SK-N-SH (cell line): ENCODE measurements around the gene GHRL. TPM values are rescaled to one million over a fixed set of nuclear protein-coding genes. Genes with fewer than 3 reads are reported as not detected.

ENCODE experiments used
- CTCF ChIA-PET: fragments of 300-600, 350-600 bp; formaldehyde crosslinking; extraction: SDS; loops from one replicate; lab custom pipeline; 2021; lab: Yijun Ruan, JAX
- POLR2A ChIA-PET: fragments of 350-600 bp; sonication (Branson Sonifier 250); formaldehyde crosslinking; extraction: SDS; loops from one replicate; lab custom pipeline; 2020; ENCODE audit warnings: antibody characterized with exemption, inconsistent platforms; lab: Yijun Ruan, JAX
- DNase-seq: peaks from one replicate; pipeline ENCODE4 v3.0.0; 2012
- H2AFZ ChIP-seq: fragments of 200-600 bp; sonication (generic); 2 replicates; pipeline ENCODE4 v1.8.1; 2016; ENCODE audit warnings: antibody characterized with exemption, mild to moderate bottlenecking, low read depth
- H3F3A ChIP-seq: fragments of 200-600 bp; sonication (generic); replicated peaks from 2 replicates; pipeline ENCODE3; 2016; ENCODE audit warnings: antibody characterized with exemption, mild to moderate bottlenecking; ENCODE audit not compliant: insufficient read depth
- H3K27ac ChIP-seq, 2 experiments: fragments of 200-500 bp in 1 of 2; fragments of 200-600 bp in 1 of 2; sonication (Bioruptor generic) in 1 of 2; sonication (generic), shearing (Covaris generic) in 1 of 2; 2 replicates each; pipeline versions ENCODE4 v1.5.1 to v1.6.1; 2014 to 2016; ENCODE audit warnings: low read depth in 2 of 2, inconsistent platforms in 1 of 2, low read length in 1 of 2, mild to moderate bottlenecking in 1 of 2, mixed read lengths in 1 of 2
- H3K27me3 ChIP-seq: fragments of 200-600 bp; sonication (generic), shearing (Covaris generic); 2 replicates; pipeline ENCODE4 v1.6.1; 2016; ENCODE audit warnings: mixed run types; ENCODE audit not compliant: insufficient read depth
- H3K36me3 ChIP-seq, 2 experiments: fragments of 200-500 bp in 1 of 2; fragments of 200-600 bp in 1 of 2; sonication (Bioruptor generic) in 1 of 2; sonication (generic) in 1 of 2; replicated peaks in 1 of 2; 2 replicates each; pipeline versions ENCODE3 to v1.5.1; 2014 to 2016; ENCODE audit warnings: low read length in 1 of 2, mild to moderate bottlenecking in 1 of 2; ENCODE audit not compliant: insufficient read depth in 2 of 2, control insufficient read depth in 1 of 2
- H3K4me1 ChIP-seq, 2 experiments: fragments of 200-500 bp in 1 of 2; fragments of 200-600 bp in 1 of 2; sonication (Bioruptor generic) in 1 of 2; sonication (generic), shearing (Covaris generic) in 1 of 2; 2 replicates each; pipeline versions ENCODE4 v1.5.1 to v1.6.1; 2014 to 2016; ENCODE audit warnings: low read depth in 1 of 2, low read length in 1 of 2, mixed run types in 1 of 2; ENCODE audit not compliant: insufficient read depth in 2 of 2, control insufficient read depth in 1 of 2
- H3K4me2 ChIP-seq: fragments of 200-600 bp; sonication (generic), shearing (Covaris generic); 2 replicates; pipeline ENCODE4 v1.6.1; 2017; ENCODE audit warnings: mixed run types
- H3K4me3 ChIP-seq, 2 experiments: fragments of 200-500 bp in 1 of 2; fragments of 200-600 bp in 1 of 2; sonication (Bioruptor generic) in 1 of 2; sonication (generic), shearing (Covaris generic) in 1 of 2; 2 replicates each; pipeline versions ENCODE4 v1.5.1 to v1.8.1; 2014 to 2016; ENCODE audit warnings: low read depth in 2 of 2, inconsistent platforms in 1 of 2, low read length in 1 of 2, mild to moderate bottlenecking in 1 of 2, mixed read lengths in 1 of 2, moderate library complexity in 1 of 2
- H3K79me2 ChIP-seq: fragments of 200-600 bp; sonication (generic); 2 replicates; pipeline ENCODE4 v1.8.1; 2017; ENCODE audit warnings: mild to moderate bottlenecking; ENCODE audit not compliant: insufficient read depth
- H3K9ac ChIP-seq: fragments of 200-600 bp; sonication (generic); 2 replicates; pipeline ENCODE4 v1.6.1; 2017; ENCODE audit warnings: mixed run types
- H3K9me2 ChIP-seq: fragments of 200-600 bp; sonication (generic); 2 replicates; pipeline ENCODE4 v1.6.1; 2017; ENCODE audit warnings: mixed run types
- H3K9me3 ChIP-seq: fragments of 200-600 bp; sonication (generic); 2 replicates; pipeline ENCODE4 v1.6.1; 2017; ENCODE audit warnings: mixed run types, mild to moderate bottlenecking, moderate library complexity
- H4K20me1 ChIP-seq: fragments of 200-600 bp; sonication (generic); 2 replicates; pipeline ENCODE4 v1.6.1; 2017; ENCODE audit warnings: mild to moderate bottlenecking, mixed run types; ENCODE audit not compliant: insufficient read depth
- FOSL2 ChIP-seq: IDR thresholded peaks from 2 replicates; pipeline ENCODE4 v1.4.0; 2012; ENCODE audit warnings: low read depth, mild to moderate bottlenecking, moderate library complexity, borderline replicate concordance
- FOXJ3 ChIP-seq: sonication (generic); formaldehyde crosslinking; IDR thresholded peaks from 2 replicates; pipeline ENCODE4 v1.5.1; 2020; ENCODE audit warnings: mild to moderate bottlenecking, missing genetic modification reagents
- GATA2 ChIP-seq: sonication (generic); formaldehyde crosslinking; IDR thresholded peaks from 2 replicates; pipeline ENCODE4 v1.5.0; 2020; ENCODE audit warnings: mild to moderate bottlenecking, missing genetic modification reagents
- MXI1 ChIP-seq: IDR thresholded peaks from 2 replicates; pipeline ENCODE4 v1.6.1; 2012; ENCODE audit warnings: mild to moderate bottlenecking, low read depth, low read length, improper control_type of control experiment
- NFIC ChIP-seq: IDR thresholded peaks from 2 replicates; pipeline ENCODE4 v1.4.0; 2012; ENCODE audit warnings: borderline replicate concordance
- RXRA ChIP-seq: IDR thresholded peaks from 2 replicates; pipeline ENCODE4 v1.4.0; 2012; ENCODE audit warnings: low read depth, mild to moderate bottlenecking, borderline replicate concordance
- SMC3 ChIP-seq: IDR thresholded peaks from 2 replicates; pipeline ENCODE4 v1.6.1; 2012; ENCODE audit warnings: low read depth, low read length, improper control_type of control experiment
- TEAD4 ChIP-seq: IDR thresholded peaks from 2 replicates; pipeline ENCODE4 v1.4.0; 2012; ENCODE audit warnings: mild to moderate bottlenecking, borderline replicate concordance; ENCODE audit not compliant: insufficient read depth
- YY1 ChIP-seq: IDR thresholded peaks from 2 replicates; pipeline ENCODE4 v1.4.0; 2012; ENCODE audit warnings: low read depth, mild to moderate bottlenecking
- WGBS: methylation state at CpG from one replicate; pipeline ENCODE4 v1.1.6; 2017; ENCODE audit warnings: low lambda C conversion rate; 5-methylcytosine and 5-hydroxymethylcytosine counted together
- polyA plus RNA-seq, 3 experiments: library from polyadenylated mRNA; depleted of rRNA; stranded (reverse); fragments of >200 nt; gene quantifications; 2 replicates each; pipeline ENCODE4 v1.2.3, GENCODE V29; 2012
- TF ChIP-seq, protein P1 (sequence below): IDR thresholded peaks from 2 replicates; pipeline ENCODE4 v1.4.0; 2012; ENCODE audit warnings: low read depth
- TF ChIP-seq, protein P2 (sequence below): fragments of 150-350 bp; IDR thresholded peaks from 2 replicates; pipeline ENCODE4 v1.6.1; 2016; ENCODE audit warnings: mild to moderate bottlenecking, low read depth, low read length
- TF ChIP-seq, protein P3 (sequence below): IDR thresholded peaks from 2 replicates; pipeline ENCODE4 v1.6.1; 2012; ENCODE audit warnings: mild to moderate bottlenecking, low read depth, low read length, moderate library complexity

Gene GHRL, protein sequence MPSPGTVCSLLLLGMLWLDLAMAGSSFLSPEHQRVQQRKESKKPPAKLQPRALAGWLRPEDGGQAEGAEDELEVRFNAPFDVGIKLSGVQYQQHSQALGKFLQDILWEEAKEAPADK
- polyA plus RNA-seq (2012; rRNA removed) = not detected in 2 replicates
- not detected in 2 replicates for polyA plus RNA-seq (2012; cell fraction: cytosol; rRNA removed)
- 0.29 and 0.31 TPM in 2 replicates for polyA plus RNA-seq (2012; cell fraction: nucleus; rRNA removed)

- no peak for DNase-seq
- H3K79me2 ChIP-seq = no peaks in the 10 kb centered on the region
- H3F3A ChIP-seq = peaks cover 5% of the 10 kb centered on the region
- no peak within 1 kb of the TSS for H2AFZ ChIP-seq
- no peak within 1 kb of the TSS for H3K4me3 ChIP-seq
- WGBS = 93% methylated on average over 12 of the region's 12 CpGs
- H3K4me1 ChIP-seq = no peaks in the 10 kb centered on the region
- H3K27ac ChIP-seq = no peak within 1 kb of the TSS
- H3K9me2 ChIP-seq = no peaks in the 10 kb centered on the region
- no peak within 1 kb of the TSS for H3K4me2 ChIP-seq
- H3K36me3 ChIP-seq = peaks cover 14 to 18% of the 10 kb centered on the region in 2 experiments
- TF ChIP-seq SMC3 = no peak
- TF ChIP-seq, protein P1, sequence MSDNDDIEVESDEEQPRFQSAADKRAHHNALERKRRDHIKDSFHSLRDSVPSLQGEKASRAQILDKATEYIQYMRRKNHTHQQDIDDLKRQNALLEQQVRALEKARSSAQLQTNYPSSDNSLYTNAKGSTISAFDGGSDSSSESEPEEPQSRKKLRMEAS = no peak
- H3K9me3 ChIP-seq = no peaks in the 10 kb centered on the region
- H3K9ac ChIP-seq = no peak within 1 kb of the TSS
- H3K27me3 ChIP-seq = no peaks in the 10 kb centered on the region
- H4K20me1 ChIP-seq = no peaks in the 10 kb centered on the region
- ChIA-PET POLR2A (no interaction called here), CTCF (interaction anchor here (0.5 to 1.2 kb wide), 4 partner anchors 33 to 128 kb away, joined by 3 read pairs; partner anchors contain the start of gene IRAK2)
Measured at GRCh38 chr3:10292505-10293419, at the start of gene GHRL. GHRL (minus strand) TSS chr3:10292947; CDS start chr3:10290180, 2,767 bp downstream.

- no peak overlapping the region for H3K4me3 ChIP-seq
- no peak overlapping the region for H2AFZ ChIP-seq
- H3K9me2 ChIP-seq = no peaks in the 10 kb centered on the region
- H3K4me2 ChIP-seq = no peak overlapping the region
- ChIA-PET POLR2A (no interaction called here), CTCF (interaction anchor here (0.7 to 11.5 kb wide), 2 partner anchors 163 to 397 kb away, joined by 3 to 166 read pairs; partner anchors contain the start of gene ATP2B2)
- no peaks in the 10 kb centered on the region for H3K27me3 ChIP-seq
- H3K9me3 ChIP-seq = no peaks in the 10 kb centered on the region
- TF ChIP-seq, protein P2, sequence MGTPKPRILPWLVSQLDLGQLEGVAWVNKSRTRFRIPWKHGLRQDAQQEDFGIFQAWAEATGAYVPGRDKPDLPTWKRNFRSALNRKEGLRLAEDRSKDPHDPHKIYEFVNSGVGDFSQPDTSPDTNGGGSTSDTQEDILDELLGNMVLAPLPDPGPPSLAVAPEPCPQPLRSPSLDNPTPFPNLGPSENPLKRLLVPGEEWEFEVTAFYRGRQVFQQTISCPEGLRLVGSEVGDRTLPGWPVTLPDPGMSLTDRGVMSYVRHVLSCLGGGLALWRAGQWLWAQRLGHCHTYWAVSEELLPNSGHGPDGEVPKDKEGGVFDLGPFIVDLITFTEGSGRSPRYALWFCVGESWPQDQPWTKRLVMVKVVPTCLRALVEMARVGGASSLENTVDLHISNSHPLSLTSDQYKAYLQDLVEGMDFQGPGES = no peak
- TF ChIP-seq GATA2 (CRISPR knock-in tag) = no peak
- no peak for TF ChIP-seq YY1
- TF ChIP-seq, protein P1 = no peak
- no peak for TF ChIP-seq FOSL2
- no peak for TF ChIP-seq RXRA
- no peak for TF ChIP-seq TEAD4
- TF ChIP-seq SMC3 = no peak
- TF ChIP-seq FOXJ3 = no peak
- no peak for TF ChIP-seq NFIC
- TF ChIP-seq, protein P3, sequence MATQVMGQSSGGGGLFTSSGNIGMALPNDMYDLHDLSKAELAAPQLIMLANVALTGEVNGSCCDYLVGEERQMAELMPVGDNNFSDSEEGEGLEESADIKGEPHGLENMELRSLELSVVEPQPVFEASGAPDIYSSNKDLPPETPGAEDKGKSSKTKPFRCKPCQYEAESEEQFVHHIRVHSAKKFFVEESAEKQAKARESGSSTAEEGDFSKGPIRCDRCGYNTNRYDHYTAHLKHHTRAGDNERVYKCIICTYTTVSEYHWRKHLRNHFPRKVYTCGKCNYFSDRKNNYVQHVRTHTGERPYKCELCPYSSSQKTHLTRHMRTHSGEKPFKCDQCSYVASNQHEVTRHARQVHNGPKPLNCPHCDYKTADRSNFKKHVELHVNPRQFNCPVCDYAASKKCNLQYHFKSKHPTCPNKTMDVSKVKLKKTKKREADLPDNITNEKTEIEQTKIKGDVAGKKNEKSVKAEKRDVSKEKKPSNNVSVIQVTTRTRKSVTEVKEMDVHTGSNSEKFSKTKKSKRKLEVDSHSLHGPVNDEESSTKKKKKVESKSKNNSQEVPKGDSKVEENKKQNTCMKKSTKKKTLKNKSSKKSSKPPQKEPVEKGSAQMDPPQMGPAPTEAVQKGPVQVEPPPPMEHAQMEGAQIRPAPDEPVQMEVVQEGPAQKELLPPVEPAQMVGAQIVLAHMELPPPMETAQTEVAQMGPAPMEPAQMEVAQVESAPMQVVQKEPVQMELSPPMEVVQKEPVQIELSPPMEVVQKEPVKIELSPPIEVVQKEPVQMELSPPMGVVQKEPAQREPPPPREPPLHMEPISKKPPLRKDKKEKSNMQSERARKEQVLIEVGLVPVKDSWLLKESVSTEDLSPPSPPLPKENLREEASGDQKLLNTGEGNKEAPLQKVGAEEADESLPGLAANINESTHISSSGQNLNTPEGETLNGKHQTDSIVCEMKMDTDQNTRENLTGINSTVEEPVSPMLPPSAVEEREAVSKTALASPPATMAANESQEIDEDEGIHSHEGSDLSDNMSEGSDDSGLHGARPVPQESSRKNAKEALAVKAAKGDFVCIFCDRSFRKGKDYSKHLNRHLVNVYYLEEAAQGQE = no peak
- no peak for TF ChIP-seq MXI1
- no peaks in the 10 kb centered on the region for H4K20me1 ChIP-seq
- H3K4me1 ChIP-seq = peaks cover 0 to 3% of the 10 kb centered on the region in 2 experiments; a peak in 1 of 4 replicates
- H3K27ac ChIP-seq = no peak overlapping the region
- no peaks in the 10 kb centered on the region for H3K79me2 ChIP-seq
- DNase-seq = peak; percentile 10
- no peaks in the 10 kb centered on the region for H3K36me3 ChIP-seq
- H3K9ac ChIP-seq = no peak overlapping the region
- WGBS = 60% methylated on average over 5 of the region's 7 CpGs
- H3F3A ChIP-seq = no peaks in the 10 kb centered on the region
Measured at GRCh38 chr3:10341901-10342398, 49.2 kb upstream of the GHRL start.
